K562 (cell line): ENCODE data around the gene TRAPPC4. TPM values are rescaled to one million over a fixed set of nuclear protein-coding genes. Genes with fewer than 3 reads are reported as not detected.

Source experiments
- C11orf30 ChIP-seq: fragments of 450-650 bp; IDR thresholded peaks from 2 replicates; pipeline ENCODE4 v1.6.1; 2016; ENCODE audit warnings: low read depth, mild to moderate bottlenecking
- DIDO1 ChIP-seq: fragments of 450-650 bp; IDR thresholded peaks from 2 replicates; pipeline ENCODE4 v1.6.1; 2016; ENCODE audit warnings: low read depth, missing biosample characterization, missing genetic modification characterization
- E2F3 ChIP-seq: fragments of 250-450 bp; sonication (Bioruptor Pico); IDR thresholded peaks from 2 replicates; pipeline ENCODE4 v1.4.0; 2020; ENCODE audit warnings: mild to moderate bottlenecking
- ESRRB ChIP-seq: fragments of 250-450 bp; sonication (Bioruptor Pico); IDR thresholded peaks from 2 replicates; pipeline ENCODE4 v1.5.0; 2020; ENCODE audit warnings: mild to moderate bottlenecking, moderate library complexity, borderline replicate concordance
- HMG20A ChIP-seq: fragments of 450-650 bp; formaldehyde crosslinking; conservative IDR thresholded peaks from 2 replicates; pipeline ENCODE4 v1.4.0; 2020; ENCODE audit warnings: mild to moderate bottlenecking, mixed read lengths
- IRF2 ChIP-seq: sonication (generic); formaldehyde crosslinking; IDR thresholded peaks from 2 replicates; pipeline ENCODE4 v1.8.1; 2022; ENCODE audit warnings: mild to moderate bottlenecking, missing genetic modification reagents
- KLF10 ChIP-seq: fragments of 250-450 bp; sonication (Bioruptor Pico); IDR thresholded peaks from 2 replicates; pipeline ENCODE4 v1.6.1; 2021; ENCODE audit warnings: matching md5 sums
- MCM3 ChIP-seq: fragments of 450-650 bp; IDR thresholded peaks from 2 replicates; pipeline ENCODE4 v1.6.1; 2016
- PML ChIP-seq: IDR thresholded peaks from 2 replicates; pipeline ENCODE4 v1.6.1; 2012; ENCODE audit warnings: low read length, inconsistent platforms
- POU5F1 ChIP-seq: fragments of 150-350 bp; IDR thresholded peaks from 2 replicates; pipeline ENCODE4 v1.6.1; 2014; ENCODE audit warnings: borderline replicate concordance, low read length, low read depth, mild to moderate bottlenecking; ENCODE audit not compliant: partially characterized antibody
- RBM25 ChIP-seq: fragments of 200-400 bp; formaldehyde crosslinking; IDR thresholded peaks from 2 replicates; pipeline ENCODE4 v1.6.1; 2018; ENCODE audit warnings: low read length, low read depth, moderate library complexity; ENCODE audit not compliant: severe bottlenecking
- RUNX1 ChIP-seq: sonication (generic); IDR thresholded peaks from 2 replicates; pipeline ENCODE4 v1.6.1; 2016; ENCODE audit warnings: antibody characterized with exemption, low read depth
- ZNF282 ChIP-seq: sonication (generic); formaldehyde crosslinking; IDR thresholded peaks from 2 replicates; pipeline ENCODE4 v1.8.1; 2023; ENCODE audit warnings: missing genetic modification reagents
- ZNF354B ChIP-seq: fragments of 250-450 bp; sonication (Bioruptor Pico); IDR thresholded peaks from 2 replicates; pipeline ENCODE4 v1.4.0; 2020
- polyA plus RNA-seq, 8 experiments: library from polyadenylated mRNA; depleted of rRNA in 4 of 8; stranded (reverse) in 5 of 8; unstranded in 3 of 8; fragments of >200 nt; fragmentation: Nextera tagmentation in 2 of 8; fragmentation: Illumina TruSeq in 1 of 8; extraction: Ambion mirVana in 2 of 8; extraction: Trizol in 1 of 8; gene quantifications; 2 replicates each; pipeline versions ENCODE4 v1.2.1 to v1.2.3, GENCODE V29; 2011 to 2014; ENCODE audit warnings: inconsistent platforms in 1 of 8, missing spikeins in 1 of 8
- total RNA-seq, 7 experiments: library from RNA; depleted of rRNA in 6 of 7; stranded (reverse); fragments of >200 nt in 6 of 7; fragmentation: Illumina TruSeq in 2 of 7; extraction: Trizol in 2 of 7; gene quantifications; 2 replicates each; pipeline versions ENCODE4 v1.2.1 to v1.2.3, GENCODE V29; 2011 to 2021; ENCODE audit warnings: low replicate concordance in 1 of 7
- TF ChIP-seq, protein P1 (sequence below): fragments of 250-450 bp; sonication (Bioruptor Pico); IDR thresholded peaks from 2 replicates; pipeline ENCODE4 v1.5.0; 2020; ENCODE audit warnings: mild to moderate bottlenecking, borderline replicate concordance
- TF ChIP-seq, protein P2 (sequence below): fragments of 450-650 bp; IDR thresholded peaks from 2 replicates; pipeline ENCODE4 v1.6.1; 2014; ENCODE audit warnings: low read depth, mild to moderate bottlenecking, moderate library complexity, borderline replicate concordance
- TF ChIP-seq, protein P3 (sequence below): fragments of 450-650 bp; IDR thresholded peaks from 2 replicates; pipeline ENCODE4 v1.6.1; 2016; ENCODE audit warnings: missing biosample characterization, missing genetic modification characterization
- TF ChIP-seq, protein P4 (sequence below): fragments of 250-450 bp; sonication (Bioruptor Pico); IDR thresholded peaks from 2 replicates; pipeline ENCODE4 v1.5.0; 2021
- TF ChIP-seq, protein P5 (sequence below): fragments of 450-650 bp; IDR thresholded peaks from 2 replicates; pipeline ENCODE4 v1.6.1; 2018; ENCODE audit not compliant: partially characterized antibody

TRAPPC4 gene
- total and polyA plus RNA-seq, 9 of the 15 experiments (the other 6 are each of a cell fraction or from before 2014, with no cell fraction given), result 121 to 524 (median 142) TPM

DNA sequence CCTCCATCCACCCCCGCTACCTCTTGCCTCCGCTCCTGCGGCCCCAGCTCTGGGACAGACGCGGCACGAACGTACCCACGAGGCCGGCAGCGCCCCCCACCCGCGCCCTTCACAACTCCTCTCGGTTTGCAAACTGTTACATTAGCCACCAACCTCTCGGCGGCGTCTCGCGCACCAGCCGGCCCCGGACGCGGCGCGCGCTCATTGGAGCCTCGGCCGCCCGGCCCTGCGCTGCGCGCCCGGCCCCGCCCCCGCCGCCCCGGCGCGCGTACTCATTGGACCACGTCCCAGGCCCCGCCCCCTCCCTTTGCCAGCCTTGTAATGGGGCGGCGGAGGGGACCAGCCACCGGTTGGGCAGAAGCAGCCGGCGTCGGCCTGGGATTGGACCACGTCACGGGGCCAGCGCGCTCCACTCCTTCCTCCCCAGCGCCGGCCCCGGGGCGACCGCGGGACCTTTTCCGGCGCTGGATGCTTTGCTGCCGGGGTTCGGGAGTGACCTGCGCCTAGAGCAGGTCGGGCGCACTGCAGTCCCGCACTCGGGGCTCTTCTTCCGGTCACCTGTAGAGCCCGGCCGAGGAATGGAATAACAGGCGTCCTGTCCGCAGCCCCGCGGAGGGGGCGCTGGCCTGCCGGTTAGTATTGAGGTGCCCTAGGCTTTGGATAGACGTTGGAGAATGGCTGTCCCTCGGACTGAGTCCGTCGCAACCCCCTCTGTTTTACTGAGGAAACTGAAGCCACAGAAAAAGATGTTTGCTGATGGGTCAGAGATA, 38.6 kb downstream of the TRAPPC4 start, which contains the start of gene HYOU1 (continued):
- TF ChIP-seq, protein P1, sequence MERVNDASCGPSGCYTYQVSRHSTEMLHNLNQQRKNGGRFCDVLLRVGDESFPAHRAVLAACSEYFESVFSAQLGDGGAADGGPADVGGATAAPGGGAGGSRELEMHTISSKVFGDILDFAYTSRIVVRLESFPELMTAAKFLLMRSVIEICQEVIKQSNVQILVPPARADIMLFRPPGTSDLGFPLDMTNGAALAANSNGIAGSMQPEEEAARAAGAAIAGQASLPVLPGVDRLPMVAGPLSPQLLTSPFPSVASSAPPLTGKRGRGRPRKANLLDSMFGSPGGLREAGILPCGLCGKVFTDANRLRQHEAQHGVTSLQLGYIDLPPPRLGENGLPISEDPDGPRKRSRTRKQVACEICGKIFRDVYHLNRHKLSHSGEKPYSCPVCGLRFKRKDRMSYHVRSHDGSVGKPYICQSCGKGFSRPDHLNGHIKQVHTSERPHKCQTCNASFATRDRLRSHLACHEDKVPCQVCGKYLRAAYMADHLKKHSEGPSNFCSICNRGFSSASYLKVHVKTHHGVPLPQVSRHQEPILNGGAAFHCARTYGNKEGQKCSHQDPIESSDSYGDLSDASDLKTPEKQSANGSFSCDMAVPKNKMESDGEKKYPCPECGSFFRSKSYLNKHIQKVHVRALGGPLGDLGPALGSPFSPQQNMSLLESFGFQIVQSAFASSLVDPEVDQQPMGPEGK (CRISPR knock-in tag), result no peak
- peak; percentile 76 for TF ChIP-seq RBM25
- TF ChIP-seq ZNF282 (CRISPR knock-in tag), result no peak
- no peak for TF ChIP-seq PML
- no peak for TF ChIP-seq POU5F1
- peak; percentile 75 for TF ChIP-seq C11orf30
- TF ChIP-seq, protein P2, sequence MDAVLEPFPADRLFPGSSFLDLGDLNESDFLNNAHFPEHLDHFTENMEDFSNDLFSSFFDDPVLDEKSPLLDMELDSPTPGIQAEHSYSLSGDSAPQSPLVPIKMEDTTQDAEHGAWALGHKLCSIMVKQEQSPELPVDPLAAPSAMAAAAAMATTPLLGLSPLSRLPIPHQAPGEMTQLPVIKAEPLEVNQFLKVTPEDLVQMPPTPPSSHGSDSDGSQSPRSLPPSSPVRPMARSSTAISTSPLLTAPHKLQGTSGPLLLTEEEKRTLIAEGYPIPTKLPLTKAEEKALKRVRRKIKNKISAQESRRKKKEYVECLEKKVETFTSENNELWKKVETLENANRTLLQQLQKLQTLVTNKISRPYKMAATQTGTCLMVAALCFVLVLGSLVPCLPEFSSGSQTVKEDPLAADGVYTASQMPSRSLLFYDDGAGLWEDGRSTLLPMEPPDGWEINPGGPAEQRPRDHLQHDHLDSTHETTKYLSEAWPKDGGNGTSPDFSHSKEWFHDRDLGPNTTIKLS, result peak; percentile 92
- TF ChIP-seq RUNX1, result no peak
- no peak for TF ChIP-seq KLF10
- TF ChIP-seq ZNF354B, result no peak
- TF ChIP-seq E2F3, result no peak
- no peak for TF ChIP-seq IRF2 (CRISPR knock-in tag)
- TF ChIP-seq, protein P3, sequence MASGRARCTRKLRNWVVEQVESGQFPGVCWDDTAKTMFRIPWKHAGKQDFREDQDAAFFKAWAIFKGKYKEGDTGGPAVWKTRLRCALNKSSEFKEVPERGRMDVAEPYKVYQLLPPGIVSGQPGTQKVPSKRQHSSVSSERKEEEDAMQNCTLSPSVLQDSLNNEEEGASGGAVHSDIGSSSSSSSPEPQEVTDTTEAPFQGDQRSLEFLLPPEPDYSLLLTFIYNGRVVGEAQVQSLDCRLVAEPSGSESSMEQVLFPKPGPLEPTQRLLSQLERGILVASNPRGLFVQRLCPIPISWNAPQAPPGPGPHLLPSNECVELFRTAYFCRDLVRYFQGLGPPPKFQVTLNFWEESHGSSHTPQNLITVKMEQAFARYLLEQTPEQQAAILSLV (tag), result no peak
- TF ChIP-seq ESRRB (CRISPR knock-in tag), result no peak
- TF ChIP-seq HMG20A (CRISPR knock-in tag), result no peak
- TF ChIP-seq, protein P4, sequence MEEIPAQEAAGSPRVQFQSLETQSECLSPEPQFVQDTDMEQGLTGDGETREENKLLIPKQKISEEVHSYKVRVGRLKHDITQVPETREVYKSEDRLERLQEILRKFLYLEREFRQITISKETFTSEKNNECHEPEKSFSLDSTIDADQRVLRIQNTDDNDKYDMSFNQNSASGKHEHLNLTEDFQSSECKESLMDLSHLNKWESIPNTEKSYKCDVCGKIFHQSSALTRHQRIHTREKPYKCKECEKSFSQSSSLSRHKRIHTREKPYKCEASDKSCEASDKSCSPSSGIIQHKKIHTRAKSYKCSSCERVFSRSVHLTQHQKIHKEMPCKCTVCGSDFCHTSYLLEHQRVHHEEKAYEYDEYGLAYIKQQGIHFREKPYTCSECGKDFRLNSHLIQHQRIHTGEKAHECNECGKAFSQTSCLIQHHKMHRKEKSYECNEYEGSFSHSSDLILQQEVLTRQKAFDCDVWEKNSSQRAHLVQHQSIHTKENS (CRISPR knock-in tag), result no peak
- no peak for TF ChIP-seq DIDO1
- TF ChIP-seq MCM3, result no peak
- TF ChIP-seq, protein P5, sequence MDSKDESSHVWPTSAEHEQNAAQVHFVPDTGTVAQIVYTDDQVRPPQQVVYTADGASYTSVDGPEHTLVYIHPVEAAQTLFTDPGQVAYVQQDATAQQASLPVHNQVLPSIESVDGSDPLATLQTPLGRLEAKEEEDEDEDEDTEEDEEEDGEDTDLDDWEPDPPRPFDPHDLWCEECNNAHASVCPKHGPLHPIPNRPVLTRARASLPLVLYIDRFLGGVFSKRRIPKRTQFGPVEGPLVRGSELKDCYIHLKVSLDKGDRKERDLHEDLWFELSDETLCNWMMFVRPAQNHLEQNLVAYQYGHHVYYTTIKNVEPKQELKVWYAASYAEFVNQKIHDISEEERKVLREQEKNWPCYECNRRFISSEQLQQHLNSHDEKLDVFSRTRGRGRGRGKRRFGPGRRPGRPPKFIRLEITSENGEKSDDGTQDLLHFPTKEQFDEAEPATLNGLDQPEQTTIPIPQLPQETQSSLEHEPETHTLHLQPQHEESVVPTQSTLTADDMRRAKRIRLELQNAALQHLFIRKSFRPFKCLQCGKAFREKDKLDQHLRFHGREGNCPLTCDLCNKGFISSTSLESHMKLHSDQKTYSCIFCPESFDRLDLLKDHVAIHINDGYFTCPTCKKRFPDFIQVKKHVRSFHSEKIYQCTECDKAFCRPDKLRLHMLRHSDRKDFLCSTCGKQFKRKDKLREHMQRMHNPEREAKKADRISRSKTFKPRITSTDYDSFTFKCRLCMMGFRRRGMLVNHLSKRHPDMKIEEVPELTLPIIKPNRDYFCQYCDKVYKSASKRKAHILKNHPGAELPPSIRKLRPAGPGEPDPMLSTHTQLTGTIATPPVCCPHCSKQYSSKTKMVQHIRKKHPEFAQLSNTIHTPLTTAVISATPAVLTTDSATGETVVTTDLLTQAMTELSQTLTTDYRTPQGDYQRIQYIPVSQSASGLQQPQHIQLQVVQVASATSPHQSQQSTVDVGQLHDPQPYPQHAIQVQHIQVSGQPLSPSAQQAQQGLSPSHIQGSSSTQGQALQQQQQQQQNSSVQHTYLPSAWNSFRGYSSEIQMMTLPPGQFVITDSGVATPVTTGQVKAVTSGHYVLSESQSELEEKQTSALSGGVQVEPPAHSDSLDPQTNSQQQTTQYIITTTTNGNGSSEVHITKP, result peak; percentile 95
